CD4-positive, alpha-beta T cell treated with Interleukin-12 subunit alpha and Interleukin-12 subunit beta, for 1 hour (primary cell): ENCODE measurements around the gene ASB6.

Experiments used
- DNase-seq: peaks from one replicate; pipeline ENCODE4 v3.0.0-alpha.2; 2020

The ASB6 gene, protein sequence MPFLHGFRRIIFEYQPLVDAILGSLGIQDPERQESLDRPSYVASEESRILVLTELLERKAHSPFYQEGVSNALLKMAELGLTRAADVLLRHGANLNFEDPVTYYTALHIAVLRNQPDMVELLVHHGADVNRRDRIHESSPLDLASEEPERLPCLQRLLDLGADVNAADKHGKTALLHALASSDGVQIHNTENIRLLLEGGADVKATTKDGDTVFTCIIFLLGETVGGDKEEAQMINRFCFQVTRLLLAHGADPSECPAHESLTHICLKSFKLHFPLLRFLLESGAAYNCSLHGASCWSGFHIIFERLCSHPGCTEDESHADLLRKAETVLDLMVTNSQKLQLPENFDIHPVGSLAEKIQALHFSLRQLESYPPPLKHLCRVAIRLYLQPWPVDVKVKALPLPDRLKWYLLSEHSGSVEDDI

DNA sequence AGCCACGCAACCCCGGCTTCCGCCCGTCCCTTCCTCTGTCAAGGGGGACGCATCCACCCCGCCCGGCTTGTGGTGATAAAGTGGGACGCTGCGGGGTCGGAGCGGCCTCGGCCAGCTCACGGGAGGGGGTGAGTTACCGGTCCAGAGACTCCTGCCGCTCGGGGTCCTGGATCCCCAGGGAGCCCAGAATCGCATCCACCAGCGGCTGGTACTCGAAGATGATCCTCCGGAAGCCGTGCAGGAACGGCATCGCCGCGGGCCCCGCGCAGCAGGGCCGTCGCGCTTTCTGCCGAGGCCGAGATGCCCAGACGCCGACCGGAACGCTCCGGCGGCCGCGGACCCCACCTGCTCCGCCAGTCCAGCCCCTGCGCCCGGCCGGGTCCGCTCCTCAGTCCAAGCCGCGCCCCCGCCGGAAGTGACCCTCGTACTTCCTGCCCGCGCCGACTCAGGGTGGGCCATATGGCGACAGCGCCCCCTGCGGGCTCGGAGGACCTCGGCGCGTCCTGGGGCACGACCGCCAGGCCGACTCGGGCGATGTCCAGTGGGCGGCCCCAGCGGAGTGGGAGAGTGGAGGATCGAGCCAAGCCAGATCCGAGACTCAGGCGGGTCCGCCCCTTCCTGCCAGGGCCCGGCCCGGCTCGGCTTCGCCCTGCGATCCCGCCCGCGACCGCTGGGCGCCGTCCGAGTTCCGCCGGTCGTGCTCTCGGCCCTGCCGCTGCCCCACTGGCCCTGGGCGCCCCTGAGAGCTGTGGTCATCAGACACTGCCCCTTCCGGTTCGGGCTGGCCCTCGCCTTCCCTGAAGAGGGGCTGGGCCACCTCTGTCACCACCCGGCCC, at the start of gene ASB6:
ASB6 (minus strand) TSS at position 402 of the 836 bp plus-strand sequence; CDS start at position 250, 152 bp downstream.
- DNase-seq: peak; percentile 94

DNA sequence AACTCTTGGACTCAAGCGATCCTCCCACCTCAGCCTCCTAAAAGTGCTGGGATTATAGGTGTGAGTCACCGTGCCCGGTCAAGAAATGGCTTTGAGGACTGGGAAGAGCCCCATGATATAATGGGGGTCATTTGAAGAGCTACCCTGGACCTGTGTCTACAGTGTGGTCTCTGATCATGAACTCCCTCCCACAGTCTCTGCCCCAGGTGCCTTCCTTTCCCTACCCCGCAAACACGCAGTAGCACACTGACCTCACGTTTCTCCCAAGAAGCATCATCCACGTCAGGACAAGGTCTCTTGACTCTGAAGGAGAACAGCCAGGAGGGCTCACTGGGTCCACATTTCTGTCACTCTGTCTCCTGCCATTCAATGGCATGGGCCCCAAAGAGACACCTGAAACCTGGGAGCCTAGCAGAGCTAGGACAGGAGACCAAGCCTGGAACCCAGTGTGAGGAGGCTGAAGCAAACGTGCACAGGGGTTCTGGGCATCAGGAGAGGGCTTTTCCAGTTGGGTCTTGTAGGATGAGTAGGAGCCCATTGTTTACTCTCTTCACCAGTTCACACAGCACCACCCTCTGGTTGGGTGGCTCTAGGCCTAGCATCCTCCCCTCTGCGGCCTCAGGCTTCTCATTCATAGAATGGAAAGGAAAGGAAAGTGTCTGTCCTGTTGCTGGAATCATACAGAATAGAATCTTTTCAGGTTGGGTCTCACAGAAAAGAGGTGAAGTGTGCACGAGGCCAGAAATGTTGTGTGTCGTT, 46.5 kb upstream of the ASB6 start:
- no peak for DNase-seq

DNA sequence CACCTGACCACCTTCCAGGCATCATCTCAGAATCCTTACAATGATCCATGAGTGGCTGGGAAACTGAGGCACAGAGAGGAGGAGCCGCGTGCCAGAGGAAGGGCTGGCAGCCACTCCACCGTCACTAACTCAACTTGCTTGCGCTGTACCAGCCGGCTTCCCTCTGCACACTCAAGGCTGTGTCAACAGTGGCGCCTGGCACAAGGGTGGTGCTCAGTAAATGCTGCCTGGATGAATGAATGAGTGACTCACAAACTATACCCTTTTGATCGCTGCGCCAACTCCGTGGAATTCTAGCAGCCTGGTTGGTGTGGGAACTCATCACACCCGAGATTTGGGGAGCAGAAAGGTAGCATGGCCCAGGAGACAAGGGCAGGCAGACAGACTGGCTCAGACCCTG, 45.4 kb upstream of the ASB6 start:
- DNase-seq: no peak

DNA sequence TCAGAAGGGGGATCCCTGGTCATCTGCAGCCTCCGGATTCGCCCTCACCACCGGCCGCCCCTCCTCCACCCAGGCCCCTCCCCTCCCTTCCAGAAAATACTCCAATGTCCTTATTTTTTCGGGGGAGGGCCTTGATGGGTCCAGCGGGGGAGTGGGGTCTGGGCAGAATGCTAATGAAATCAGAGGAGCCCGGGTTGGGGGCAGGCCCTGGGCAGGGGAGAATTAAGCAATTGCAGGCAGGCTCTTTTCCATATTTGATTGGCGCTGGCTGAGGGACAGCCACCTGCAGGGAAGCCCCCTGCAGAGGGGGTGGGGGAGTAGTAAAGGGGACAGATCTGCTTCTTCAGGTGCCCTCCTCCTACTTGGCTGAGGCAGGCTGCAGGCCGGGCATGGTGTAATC, 44.8 kb upstream of the ASB6 start:
- DNase-seq: no peak

DNA sequence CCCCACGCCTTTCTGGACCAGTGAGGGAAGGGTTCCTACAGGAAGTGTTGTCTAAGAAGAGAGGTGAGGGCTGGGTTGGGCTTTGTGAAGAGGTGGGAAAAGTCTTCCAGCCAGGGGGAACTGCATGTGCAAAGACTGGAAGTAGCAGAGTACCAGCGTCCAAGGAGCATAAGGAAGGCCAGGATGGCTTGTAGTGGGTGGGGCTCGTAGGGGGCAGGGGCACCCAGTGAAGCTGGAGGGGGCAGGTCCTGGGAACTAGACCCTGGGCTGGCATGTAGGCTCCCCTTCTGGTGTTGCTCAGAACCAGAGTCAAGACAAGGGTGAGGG, 43.9 kb upstream of the ASB6 start:
- DNase-seq: no peak

DNA sequence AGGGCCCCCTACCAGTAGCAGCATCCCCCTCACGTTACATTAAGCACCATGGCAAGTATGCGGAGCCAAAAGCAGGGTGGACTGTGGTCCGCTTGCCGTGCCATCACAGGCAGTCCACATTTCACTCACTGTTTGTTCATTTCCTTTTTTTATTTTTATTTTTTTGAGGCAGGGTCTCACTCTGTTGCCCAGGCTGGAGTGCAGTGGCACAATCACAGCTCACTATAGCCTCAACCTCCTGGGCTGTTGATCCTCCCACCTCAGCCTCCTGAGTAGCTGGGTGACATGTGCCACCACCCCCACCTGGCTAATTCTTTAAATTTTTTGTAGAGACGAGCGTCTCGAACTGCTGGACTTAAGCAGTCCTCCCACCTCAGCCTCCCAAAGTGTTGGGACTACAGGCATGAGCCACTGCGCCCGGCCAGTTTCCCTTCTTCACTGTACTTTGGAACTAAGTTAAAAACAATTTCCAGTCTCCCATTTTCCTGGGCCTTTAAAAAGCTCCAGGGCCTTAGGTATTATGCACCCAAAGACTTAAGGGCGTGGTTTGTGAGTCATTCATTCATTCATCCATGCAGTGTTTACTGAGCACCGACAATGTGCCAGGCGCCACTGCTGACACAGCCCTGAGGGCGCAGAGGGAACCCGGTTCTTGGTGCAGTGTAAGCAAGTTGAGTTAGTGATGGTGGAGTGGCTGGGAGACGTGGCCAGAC, 43.4 kb upstream of the ASB6 start:
- DNase-seq: no peak

DNA sequence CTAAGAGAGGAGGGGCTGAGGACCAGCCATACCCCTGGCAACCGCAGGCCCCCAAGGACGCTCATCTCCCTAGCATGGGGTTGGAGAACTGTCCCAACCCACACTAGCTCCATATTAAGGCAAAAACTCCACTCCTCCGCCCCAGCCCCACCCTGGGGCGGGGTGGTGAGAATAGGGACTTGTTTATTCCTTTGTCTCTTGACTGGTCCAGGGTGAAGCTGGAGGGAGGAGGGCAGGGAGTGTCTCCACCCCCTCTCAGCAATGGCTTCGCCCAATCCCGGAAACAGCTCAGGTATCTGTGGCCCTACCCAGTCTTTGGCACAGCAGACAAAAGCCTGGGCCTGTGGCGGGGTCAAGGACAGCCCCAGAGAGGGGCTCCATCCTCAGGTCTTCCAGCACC, 40.4 kb upstream of the ASB6 start:
- no peak for DNase-seq

DNA sequence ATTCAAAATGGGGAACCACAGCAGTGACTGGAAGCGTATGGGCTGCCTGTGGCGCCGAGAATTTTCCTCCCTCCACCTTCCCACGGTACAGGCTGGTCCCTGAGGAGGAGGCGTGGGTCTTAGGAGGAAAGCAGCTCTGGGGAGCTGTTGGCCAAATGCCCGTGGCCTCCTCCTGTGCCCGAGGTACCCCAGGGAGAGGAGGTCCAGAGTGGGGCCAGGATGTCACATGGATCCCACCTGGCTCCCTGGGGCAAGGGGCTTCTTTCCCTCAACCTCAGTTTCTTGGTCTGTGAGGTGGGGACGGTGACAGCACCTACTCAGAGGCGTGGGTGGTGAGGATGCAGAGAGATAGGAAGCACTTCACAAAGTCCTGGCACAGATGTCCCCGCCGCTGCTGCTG, 40.0 kb upstream of the ASB6 start:
- no peak for DNase-seq

DNA sequence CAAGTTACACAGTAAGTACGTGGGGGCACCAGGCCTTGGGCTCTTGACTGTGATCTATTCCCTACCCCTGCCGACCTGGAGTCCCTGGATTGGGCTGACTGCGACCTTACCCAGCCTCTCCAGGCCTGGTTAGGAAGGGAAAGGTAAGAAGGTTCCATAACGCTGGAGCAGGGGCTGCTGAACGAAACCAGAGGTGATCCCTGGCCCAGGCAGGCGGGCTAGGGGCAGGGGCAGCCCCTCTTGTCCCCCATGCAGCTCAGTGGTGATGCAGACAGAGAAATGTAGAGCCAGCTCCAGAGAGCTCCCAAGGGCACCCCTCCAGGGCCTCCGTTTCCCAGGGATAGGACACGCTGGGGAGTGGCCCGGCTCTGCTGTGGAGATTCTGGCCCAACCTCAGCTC, 37.6 kb upstream of the ASB6 start:
- DNase-seq: no peak

DNA sequence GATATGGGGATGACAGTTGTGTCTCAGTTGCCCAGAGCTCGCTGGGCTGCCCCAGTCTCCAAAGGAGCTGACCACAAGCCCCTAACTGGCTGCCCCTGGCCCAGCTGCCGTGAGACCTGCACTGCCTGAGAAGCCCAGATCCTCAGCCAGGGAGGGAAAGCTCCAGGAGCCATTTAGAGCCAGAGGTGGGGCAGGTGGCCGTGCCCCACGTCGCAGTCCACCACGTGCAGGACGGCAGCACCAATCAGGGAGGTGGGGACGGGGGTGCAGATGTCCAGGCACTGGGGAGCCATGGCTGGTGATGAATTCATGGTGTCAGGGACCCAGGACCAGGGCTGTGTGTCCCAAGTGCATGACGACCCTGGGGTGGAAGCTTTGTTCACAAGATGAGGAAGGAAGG, 36.9 kb upstream of the ASB6 start:
- DNase-seq: no peak

DNA sequence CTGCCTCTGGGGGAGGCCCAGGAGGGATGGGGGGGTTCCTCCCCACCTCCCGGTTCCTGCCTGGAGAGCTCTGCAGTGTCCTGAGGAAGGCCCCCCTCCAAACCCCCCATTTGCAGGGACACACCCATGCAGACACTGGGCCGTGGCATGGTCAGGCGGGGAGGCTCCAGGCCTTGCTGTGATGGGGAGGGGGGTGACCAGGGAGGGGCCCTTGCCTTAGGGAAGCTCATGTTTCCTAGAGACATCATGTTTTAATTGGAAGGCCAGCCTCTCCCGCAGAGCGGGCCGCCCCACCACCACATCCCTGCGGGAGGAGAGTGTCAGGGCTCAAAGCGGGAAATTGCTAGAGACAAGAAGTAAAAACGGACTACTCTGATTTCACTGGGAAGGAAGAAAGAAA, 35.5 kb upstream of the ASB6 start:
- no peak for DNase-seq

DNA sequence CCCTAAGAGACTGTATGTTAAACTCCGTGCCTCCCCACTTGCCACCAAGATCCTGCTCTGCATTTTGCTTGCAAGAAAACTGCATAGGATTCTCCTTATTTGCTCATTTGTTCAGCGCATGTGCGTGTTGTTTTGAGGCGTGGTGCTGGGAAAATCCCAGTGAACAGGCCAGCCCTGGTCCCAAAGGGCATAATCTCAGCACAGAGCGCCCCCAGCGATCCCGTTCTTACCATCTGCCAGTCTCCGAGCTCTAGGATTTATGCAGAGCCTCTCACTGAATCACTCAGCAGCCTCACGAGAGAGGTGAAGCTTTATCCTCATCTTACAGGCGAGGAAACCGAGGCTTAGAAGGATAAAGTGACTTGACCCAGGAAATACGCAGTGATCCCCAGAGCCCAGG, 35.0 kb upstream of the ASB6 start:
- DNase-seq: no peak

DNA sequence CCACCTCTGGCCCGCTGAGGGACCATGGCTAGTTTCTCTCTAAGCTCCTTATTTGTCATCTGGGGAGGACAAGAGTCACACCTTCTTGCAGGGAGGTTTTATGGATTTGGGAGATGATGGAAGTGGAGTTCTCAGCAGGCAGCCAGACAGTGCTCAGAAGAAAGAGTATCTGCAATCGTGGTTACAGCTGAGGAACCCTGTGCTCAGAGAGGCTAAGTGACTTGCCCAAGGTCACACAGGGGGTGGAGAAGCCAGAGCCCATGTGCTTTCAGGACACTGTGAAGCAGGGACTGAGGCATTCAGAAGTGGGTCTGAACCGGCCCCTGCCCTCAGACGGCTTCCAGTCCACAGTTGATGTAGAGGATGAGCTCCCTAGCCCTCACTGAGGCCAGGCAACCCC, 34.3 kb upstream of the ASB6 start:
- no peak for DNase-seq

DNA sequence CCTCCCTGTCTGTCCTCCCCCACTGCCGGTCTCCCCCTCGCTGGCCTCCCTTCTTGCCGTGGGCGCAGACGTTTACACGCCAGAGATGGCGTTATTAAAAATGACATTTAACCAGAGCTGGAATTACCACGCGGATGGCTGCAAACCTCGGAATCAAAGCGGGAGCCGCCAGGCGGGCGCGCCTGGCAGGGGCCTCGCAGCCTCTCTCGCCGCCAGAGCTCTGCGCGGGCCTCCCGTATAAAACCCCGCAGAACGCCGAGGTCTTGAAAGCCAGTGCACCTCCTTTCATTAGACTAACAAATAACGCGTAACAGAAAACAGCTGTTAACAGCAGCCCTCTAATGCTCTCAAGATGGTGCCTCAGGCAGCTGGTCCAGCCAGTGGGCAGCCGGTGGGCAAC, 33.7 kb upstream of the ASB6 start:
- DNase-seq: no peak

DNA sequence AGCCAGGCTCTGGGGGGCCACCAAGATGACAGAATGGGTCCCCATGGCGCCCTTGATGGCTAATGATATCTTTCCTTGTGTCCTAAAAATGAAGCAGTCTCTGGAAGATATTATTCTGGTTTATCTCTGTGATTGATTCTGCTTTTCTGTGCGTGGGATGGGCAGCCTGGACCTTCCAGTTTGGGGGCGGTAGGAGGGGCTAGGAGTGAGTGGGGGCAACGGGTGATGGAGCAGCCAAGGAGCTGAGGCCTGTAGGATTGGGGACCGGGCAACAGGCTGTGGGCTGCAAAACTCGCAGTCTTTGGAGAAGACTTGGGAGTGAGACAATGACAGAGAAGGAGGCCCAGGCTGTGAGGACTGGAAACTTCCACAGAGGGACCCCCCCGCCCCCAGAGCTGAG, 32.3 kb upstream of the ASB6 start:
- no peak for DNase-seq

DNA sequence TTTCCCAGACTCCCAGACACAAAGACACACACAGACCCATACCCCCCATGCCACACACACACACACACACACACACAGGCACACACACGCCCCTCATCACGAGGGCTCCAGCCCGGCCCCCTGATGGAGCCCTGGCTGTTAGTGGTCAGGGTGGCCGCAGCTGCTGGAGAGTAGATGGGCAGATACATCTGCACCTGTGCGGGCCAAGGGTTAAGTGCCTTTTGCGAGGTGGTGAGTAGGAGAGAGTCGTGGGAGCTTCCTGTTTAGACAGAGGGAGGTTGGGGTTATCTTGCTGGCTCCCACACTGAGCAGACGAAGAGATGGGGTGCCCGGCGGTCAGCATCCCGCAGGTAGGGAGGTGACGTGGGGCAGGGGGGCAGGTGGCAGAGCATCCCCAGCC, 31.7 kb upstream of the ASB6 start:
- DNase-seq: no peak

DNA sequence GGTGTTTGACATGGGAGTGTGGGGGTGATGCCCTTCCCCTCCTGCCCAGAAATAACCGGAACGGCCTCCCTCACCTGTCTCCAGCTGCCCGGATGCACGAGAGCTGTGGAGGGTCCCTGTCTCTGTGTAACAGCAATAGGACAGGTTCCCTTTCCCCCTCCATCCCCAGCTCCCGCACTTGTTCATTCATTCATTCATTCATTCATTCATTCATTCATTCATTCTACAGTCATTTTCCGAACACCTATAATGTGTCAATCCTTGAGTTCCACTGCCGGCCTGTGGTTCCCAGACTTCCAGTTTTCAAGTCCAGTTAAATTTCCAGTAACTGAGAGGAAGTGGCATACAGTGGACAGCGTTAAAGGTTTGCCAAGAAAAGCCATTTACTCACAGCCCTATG, 30.8 kb upstream of the ASB6 start:
- no peak for DNase-seq

DNA sequence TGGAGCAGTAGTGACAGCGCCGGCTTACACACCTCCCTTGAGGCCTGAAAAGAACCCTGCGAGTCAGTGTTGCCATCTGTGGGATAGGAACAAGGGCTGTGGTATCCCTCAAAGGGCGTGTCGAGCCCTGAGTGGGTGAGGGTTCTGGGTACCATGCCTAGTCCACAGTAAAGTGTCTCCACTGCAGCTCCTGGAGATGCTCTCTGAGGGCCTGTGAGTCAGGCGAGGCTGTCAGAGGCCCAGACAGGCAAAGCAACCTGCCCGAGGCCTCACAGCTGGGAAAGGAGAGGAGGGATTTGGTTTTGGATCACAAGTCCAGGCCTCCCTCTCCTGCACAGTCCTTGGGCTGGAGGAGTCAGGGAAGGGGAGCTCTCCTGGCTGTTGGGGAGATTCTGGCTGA, 29.6 kb upstream of the ASB6 start:
- no peak for DNase-seq

DNA sequence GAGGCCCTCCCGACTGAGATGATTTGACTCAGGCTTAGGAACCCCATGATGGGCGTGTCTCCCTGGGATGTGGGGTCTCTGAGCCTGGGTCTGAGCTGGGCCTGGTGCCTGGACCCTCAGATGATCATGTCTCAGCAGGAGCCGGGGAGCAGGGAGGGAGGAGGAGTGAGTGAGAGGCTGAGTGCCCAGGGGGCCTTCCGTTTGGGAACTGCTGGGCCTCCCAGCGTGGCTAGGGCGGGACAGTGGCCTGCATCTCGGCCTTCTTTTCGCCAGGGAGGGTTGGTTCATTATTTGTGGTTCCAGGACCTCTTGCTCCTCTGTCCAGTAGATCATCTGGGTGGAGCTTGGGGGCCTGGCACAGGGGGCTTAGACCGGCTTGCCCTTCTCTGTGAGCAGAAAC, 29.1 kb upstream of the ASB6 start:
- DNase-seq: no peak

DNA sequence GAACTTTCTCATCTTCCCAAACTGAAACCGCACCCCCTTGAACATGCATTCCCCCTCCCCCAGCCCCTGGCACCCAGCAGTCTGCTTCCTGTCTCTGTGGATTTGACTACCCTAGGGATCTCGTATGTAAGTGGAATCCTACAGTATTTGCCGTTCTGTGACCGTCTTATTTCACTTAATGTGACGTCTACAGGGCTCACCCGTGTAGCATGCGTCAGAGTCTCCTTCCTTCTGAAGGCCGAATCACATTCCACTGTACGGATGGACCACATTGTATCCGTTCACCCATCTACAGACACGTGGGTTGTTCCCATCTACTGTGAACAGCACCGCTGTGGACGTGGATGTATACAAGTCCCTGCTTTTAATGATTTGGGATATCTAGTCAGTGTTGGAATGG, 28.0 kb upstream of the ASB6 start:
- no peak for DNase-seq

DNA sequence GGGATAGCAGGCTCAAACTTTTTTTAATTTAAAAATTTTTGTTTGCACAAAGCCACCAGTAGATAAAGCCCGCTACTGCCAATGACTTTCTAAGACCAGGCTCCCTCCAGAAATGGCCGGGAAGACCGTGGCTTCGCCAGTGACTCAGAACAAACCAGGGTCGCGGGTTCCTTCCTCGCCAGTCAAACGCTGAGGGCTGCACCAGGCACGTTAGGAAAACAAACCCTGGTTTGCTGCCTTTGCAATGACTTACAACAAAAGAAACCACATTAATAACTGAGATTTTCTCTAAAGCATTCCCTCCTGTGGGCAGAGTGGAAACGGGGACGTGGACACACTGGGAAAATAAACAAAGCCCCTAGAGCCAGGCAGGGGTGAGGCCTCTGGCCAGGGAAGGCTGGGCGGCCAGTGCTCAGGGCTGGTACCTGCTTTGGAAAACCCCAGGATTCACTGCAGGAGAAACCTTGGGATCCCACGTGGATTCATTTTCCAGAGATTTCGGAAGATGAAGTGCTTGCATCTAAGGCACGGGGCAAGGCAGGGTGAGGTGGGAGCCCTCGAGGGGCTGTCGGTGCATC, 27.3 kb upstream of the ASB6 start:
- no peak for DNase-seq

DNA sequence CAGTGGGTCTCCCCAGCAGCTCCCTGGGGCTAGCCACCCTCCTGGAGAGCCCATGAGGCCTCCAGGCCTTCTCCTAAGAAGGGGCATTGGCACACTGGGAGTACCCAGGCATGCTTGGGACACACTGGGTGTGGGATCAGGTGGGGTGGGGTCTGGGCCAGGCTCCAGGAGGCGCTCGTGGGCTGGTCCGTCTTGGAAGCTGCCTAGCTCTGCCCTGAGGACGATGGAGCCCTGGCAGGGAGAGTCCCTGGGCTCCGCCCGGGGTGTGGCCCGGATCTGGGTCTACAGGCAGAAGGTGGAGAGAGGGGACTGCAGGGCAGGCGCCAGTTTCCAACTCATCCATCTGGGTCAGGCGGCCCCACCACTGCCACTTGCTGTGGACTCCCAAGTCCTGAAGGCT, 25.9 kb upstream of the ASB6 start:
- DNase-seq: no peak

DNA sequence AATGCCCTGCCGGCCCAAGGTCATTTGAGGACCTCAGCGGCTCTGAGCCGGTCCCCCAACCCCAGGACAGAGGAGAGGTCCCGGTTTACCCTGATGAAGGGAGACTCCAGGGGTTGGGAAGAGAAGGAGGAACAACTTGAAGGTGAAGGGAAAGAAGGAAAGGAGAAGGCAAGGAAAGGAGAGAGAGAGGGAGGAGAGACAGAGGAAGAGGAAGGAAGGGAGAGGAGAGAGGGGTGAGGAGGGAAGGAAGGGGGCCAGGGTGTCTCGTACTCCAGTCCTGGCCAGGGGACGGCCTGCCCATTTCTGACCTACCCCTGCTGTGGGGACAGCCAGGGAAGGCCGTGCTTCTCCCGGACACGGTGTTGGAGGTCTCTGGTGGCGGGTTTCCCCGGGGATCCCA, 25.4 kb upstream of the ASB6 start:
- no peak for DNase-seq
